Tibial artery (tissue), 4 donors: Measurements from ENCODE around the gene ATP5PO.
"Not testable (repeated sequence)": the region's sequence is repeated elsewhere in the genome, so short reads cannot be mapped to it uniquely, and the experiment has no call there.

Experiments
- DNase-seq, 2 donors: peaks; one replicate each; pipeline ENCODE4 v3.0.0-alpha.2; 2019
- H3K27ac ChIP-seq, 2 donors: fragments of 200-600 bp; sonication (generic) in 1 of 2; 1 replicate in 1 of 2; 2 replicates in 1 of 2; pipeline ENCODE4 v1.5.1; 2018 to 2019; ENCODE audit warnings: mild to moderate bottlenecking in 1 of 2
- H3K27me3 ChIP-seq, 2 donors: fragments of 200-600 bp; sonication (generic) in 1 of 2; one replicate each; pipeline versions ENCODE4 v1.5.1 to v1.6.0; 2016 to 2019
- H3K36me3 ChIP-seq, 3 donors: fragments of 200-600 bp; sonication (generic) in 2 of 3; one replicate each; pipeline ENCODE4 v1.5.1; 2016 to 2019; ENCODE audit warnings: mild to moderate bottlenecking in 2 of 3
- H3K4me1 ChIP-seq, 4 donors: fragments of 200-600 bp; sonication (generic) in 2 of 4; 1 replicate in 3 of 4; 2 replicates in 1 of 4; pipeline ENCODE4 v1.5.1; 2016 to 2019
- H3K4me3 ChIP-seq, 2 donors: fragments of 200-600 bp; sonication (generic) in 1 of 2; 1 replicate in 1 of 2; 2 replicates in 1 of 2; pipeline ENCODE4 v1.5.1; 2018 to 2019; ENCODE audit warnings: mild to moderate bottlenecking in 2 of 2
- H3K9me3 ChIP-seq, 3 donors: fragments of 200-600 bp; sonication (generic) in 1 of 3; one replicate each; pipeline ENCODE4 v1.5.1; 2016 to 2019
- intact Hi-C: fragments of 100-400 bp; cut with DNase I; formaldehyde crosslinking; loops from one replicate; pipeline ENCODE4 v1.15.0; 2023; ENCODE audit warnings: low total_unique reads
- TF ChIP-seq, protein P1 (sequence below), 2 experiments: fragments of 200-600 bp in 1 of 2; fragments of 450-650 bp in 1 of 2; IDR thresholded peaks; one replicate each; pipeline ENCODE4 v1.5.1; 2017 to 2019; ENCODE audit warnings: antibody characterized with exemption in 2 of 2, mild to moderate bottlenecking in 1 of 2, moderate library complexity in 1 of 2

The ATP5PO gene

DNA sequence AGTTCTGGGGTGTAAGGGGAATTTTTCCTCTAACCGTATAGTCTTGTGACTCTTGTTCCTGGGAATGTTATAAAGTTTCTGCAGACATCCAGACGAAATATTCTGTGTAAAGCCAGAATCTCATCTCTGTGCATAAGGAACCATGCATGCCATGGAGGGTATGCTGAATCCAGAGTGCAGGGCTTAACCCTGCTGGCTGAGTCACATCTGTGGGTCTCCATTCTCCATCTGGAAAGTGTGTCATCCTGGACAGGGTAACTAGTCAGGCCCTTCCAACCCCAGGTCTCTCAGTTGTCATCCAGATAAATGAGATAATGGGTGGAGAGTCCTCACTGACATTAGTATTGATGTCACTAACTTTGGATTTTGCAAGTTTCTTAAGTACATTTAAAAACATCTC is 48.8 kb downstream of the ATP5PO start:
- Histone ChIP-seq H3K27ac (no peak overlapping the region), H3K4me3 (no peak overlapping the region), H3K36me3 (no peaks in the 10 kb centered on the region), H3K27me3 (no peaks in the 10 kb centered on the region), H3K9me3 (no peaks in the 10 kb centered on the region), H3K4me1 (no peaks in the 10 kb centered on the region)
- TF ChIP-seq, protein P1, sequence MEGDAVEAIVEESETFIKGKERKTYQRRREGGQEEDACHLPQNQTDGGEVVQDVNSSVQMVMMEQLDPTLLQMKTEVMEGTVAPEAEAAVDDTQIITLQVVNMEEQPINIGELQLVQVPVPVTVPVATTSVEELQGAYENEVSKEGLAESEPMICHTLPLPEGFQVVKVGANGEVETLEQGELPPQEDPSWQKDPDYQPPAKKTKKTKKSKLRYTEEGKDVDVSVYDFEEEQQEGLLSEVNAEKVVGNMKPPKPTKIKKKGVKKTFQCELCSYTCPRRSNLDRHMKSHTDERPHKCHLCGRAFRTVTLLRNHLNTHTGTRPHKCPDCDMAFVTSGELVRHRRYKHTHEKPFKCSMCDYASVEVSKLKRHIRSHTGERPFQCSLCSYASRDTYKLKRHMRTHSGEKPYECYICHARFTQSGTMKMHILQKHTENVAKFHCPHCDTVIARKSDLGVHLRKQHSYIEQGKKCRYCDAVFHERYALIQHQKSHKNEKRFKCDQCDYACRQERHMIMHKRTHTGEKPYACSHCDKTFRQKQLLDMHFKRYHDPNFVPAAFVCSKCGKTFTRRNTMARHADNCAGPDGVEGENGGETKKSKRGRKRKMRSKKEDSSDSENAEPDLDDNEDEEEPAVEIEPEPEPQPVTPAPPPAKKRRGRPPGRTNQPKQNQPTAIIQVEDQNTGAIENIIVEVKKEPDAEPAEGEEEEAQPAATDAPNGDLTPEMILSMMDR (IDR thresholded peaks at IDR 0.05): no peak
- DNase-seq: no peak
- intact Hi-C loops: no loop called here

DNA sequence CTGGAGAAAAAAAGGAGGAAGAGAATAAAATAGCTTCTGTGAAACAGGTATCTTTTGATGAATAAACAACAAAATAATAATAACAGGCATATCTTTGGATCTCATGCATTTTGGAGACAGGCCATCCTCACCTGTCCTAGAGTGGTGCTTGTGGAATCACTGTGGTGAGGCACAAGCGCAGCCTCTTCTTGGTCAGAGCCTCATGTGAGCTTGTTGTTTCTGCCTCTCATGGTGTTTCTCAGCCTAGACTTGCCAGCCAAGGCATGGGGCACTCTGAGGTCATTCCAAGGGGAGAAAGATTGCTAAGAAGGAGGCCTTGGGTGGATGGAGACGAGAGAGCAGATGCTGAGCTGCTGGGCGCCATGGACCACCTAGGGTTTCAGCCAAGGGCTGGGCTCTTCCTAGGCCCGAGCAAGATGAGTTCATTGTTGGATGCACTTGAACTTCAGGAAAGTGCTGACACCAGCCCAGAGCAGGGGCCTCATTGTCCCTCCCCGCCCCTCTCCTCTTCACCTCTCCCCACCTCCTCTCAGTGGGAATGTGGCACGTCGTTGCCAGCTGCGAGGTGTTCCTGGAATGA is 49.5 kb downstream of the ATP5PO start:
- no peaks in the 10 kb centered on the region for H3K36me3 ChIP-seq
- H3K9me3 ChIP-seq: no peaks in the 10 kb centered on the region
- no peaks in the 10 kb centered on the region for H3K4me1 ChIP-seq
- intact Hi-C loops: no loop called here
- no peaks in the 10 kb centered on the region for H3K27me3 ChIP-seq
- no peak overlapping the region for H3K27ac ChIP-seq
- H3K4me3 ChIP-seq: no peak overlapping the region
- TF ChIP-seq, protein P1 (IDR thresholded peaks at IDR 0.05): no peak
- DNase-seq: no peak

DNA sequence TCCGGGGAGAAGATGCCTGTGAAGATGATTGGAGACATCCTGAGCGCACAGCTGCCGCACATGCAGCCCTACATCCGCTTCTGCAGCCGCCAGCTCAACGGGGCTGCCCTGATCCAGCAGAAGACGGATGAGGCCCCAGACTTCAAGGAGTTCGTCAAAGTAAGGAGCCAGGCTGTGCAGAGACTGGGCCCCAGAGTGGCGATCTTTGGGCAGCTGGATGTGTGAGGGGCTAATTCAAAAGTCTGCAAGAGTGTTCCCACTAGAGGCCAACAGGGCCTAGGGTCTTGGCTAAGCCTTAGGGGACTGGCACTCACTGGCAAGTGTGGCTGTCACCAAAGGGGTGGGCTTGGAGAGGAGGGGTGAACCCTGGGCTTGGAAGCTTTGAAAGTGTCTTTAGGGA is 50.4 kb downstream of the ATP5PO start:
- no peaks in the 10 kb centered on the region for H3K4me1 ChIP-seq
- no peaks in the 10 kb centered on the region for H3K9me3 ChIP-seq
- no peaks in the 10 kb centered on the region for H3K27me3 ChIP-seq
- DNase-seq: no peak
- TF ChIP-seq, protein P1 (IDR thresholded peaks at IDR 0.05): no peak
- H3K4me3 ChIP-seq: no peak overlapping the region
- H3K36me3 ChIP-seq: no peaks in the 10 kb centered on the region
- intact Hi-C loops: no loop called here
- H3K27ac ChIP-seq: no peak overlapping the region

DNA sequence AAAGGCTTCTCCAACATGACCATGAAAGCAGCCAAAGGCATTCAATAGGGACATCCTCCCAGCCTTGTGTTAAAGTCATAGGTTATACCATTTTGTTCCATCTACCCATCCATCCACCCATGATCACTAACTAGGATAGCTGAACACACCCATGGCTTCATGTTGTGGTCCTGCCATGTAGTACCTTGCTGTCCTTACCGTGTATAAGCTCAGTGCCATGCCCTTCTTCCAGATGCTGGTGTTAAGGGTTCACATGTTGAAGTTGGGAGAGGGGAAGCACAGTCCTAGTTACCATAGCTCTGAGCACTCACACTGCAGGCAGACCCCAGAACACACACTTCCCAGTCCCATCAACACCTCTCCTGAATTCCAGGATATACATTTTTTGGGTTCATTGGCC is 51.5 kb downstream of the ATP5PO start:
- peaks cover 0 to 7% (median under 1%) of the 10 kb centered on the region in 4 donors for H3K4me1 ChIP-seq
- H3K27me3 ChIP-seq: no peaks in the 10 kb centered on the region
- no peak overlapping the region for H3K4me3 ChIP-seq
- intact Hi-C loops: no loop called here
- H3K9me3 ChIP-seq: no peaks in the 10 kb centered on the region
- TF ChIP-seq, protein P1 (IDR thresholded peaks at IDR 0.05): no peak
- DNase-seq: no peak
- no peak overlapping the region for H3K27ac ChIP-seq
- no peaks in the 10 kb centered on the region for H3K36me3 ChIP-seq

DNA sequence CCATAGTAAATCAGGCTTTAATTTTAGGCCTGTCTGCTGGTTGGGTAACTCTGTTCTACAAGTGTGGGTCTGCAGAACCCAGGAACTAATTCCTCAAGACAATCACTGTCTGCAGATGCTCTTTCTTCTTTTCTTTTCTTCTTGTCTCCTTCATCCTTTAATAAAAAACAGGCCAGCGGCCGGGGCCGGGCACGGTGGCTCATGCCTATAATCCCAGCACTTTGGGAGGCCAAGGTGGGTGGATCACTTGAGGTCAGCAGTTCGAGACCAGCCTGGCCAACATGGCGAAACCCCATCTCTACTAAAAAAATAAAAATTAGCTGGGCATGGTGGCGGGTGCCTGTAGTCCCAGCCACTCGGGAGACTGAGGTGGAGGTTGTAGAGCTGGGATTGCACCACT is 52.4 kb downstream of the ATP5PO start:
- intact Hi-C loops, H3K36me3 ChIP-seq: not testable (repeated sequence)

DNA sequence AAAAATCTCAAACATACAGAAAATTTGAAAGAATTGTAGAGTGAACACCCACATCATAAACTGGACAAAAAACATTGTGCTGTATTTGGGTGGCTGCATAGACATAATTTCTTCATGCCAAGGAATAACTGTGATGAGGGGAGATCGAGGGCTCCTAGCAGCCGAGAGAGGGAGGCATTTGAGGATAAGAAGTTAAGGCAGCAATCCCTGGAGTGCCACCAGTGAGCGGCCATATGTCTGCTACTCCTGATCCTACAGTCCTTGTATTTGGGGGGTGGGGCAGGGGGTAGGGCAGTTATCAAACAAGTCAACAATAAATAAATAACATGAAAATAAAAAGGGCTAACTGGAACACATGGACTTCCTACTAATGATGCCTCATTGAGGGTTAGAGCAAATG is 54.5 kb downstream of the ATP5PO start:
- Histone ChIP-seq H3K9me3 (no peaks in the 10 kb centered on the region), H3K4me1 (peaks cover 0 to 17% (median 3%) of the 10 kb centered on the region in 4 donors), H3K27ac (no peak overlapping the region), H3K4me3 (no peak overlapping the region), H3K27me3 (no peaks in the 10 kb centered on the region), H3K36me3 (no peaks in the 10 kb centered on the region)
- TF ChIP-seq, protein P1 (IDR thresholded peaks at IDR 0.05): no peak
- no peak for DNase-seq
- intact Hi-C loops: no loop called here

More for the DNA sequence above, 52.4 kb downstream of the ATP5PO start:
- H3K27me3 ChIP-seq, H3K4me3 ChIP-seq, DNase-seq, H3K27ac ChIP-seq, H3K9me3 ChIP-seq: not testable (repeated sequence)
- peaks cover 0 to 17% (median 3%) of the 10 kb centered on the region in 4 donors for H3K4me1 ChIP-seq
